Naive B cell (primary cell): ENCODE results near the gene OPRM1. TPM values are rescaled to one million over a fixed set of nuclear protein-coding genes. Genes with fewer than 3 reads are reported as not detected.

Experiments
- ATAC-seq, 2 donors: fragments of 150-1000 bp; cut with Tn5 transposase; 2 replicates each; pipeline ENCODE4 v1.10.0; 2021; ENCODE audit warnings: low read depth in 2 of 2, mild to moderate bottlenecking in 2 of 2, moderate library complexity in 2 of 2
- DNase-seq: peaks from one replicate; pipeline ENCODE4 v3.0.0; 2022
- H3K27ac Mint-ChIP-seq, 6 donors: one replicate each; pipeline ENCODE4 v1.8.0; 2020 to 2022; ENCODE audit warnings: mild to moderate bottlenecking in 6 of 6, mixed read lengths in 6 of 6, moderate library complexity in 5 of 6, inconsistent platforms in 2 of 6
- H3K27me3 Mint-ChIP-seq, 3 donors: one replicate each; pipeline ENCODE4 v1.8.0; 2021 to 2022; ENCODE audit warnings: mixed read lengths in 3 of 3, mild to moderate bottlenecking in 1 of 3
- H3K36me3 Mint-ChIP-seq, 2 donors: one replicate each; pipeline ENCODE4 v1.8.0; 2020 to 2022; ENCODE audit warnings: mixed read lengths in 2 of 2, inconsistent platforms in 1 of 2, mild to moderate bottlenecking in 1 of 2
- H3K4me1 Mint-ChIP-seq, 3 donors: one replicate each; pipeline ENCODE4 v1.8.0; 2020 to 2022; ENCODE audit warnings: mixed read lengths in 3 of 3, inconsistent platforms in 1 of 3, mild to moderate bottlenecking in 1 of 3, moderate library complexity in 1 of 3
- H3K4me3 Mint-ChIP-seq, 8 donors: one replicate each; pipeline ENCODE4 v1.8.0; 2020 to 2022; ENCODE audit warnings: mild to moderate bottlenecking in 8 of 8, mixed read lengths in 8 of 8, moderate library complexity in 8 of 8, inconsistent platforms in 2 of 8
- H3K9me3 Mint-ChIP-seq, 7 donors: one replicate each; pipeline ENCODE4 v1.8.0; 2020 to 2022; ENCODE audit warnings: mixed read lengths in 7 of 7, mild to moderate bottlenecking in 5 of 7, inconsistent platforms in 2 of 7, moderate library complexity in 1 of 7
- polyA plus RNA-seq, 6 donors: library from polyadenylated mRNA; unstranded; fragments of 300-500 nt; fragmentation: Illumina TruSeq; gene quantifications; one replicate each; pipeline ENCODE4 v1.2.3, GENCODE V29; 2021; ENCODE audit warnings: low read depth in 6 of 6

OPRM1 gene
- polyA plus RNA-seq, 6 donors from 2014 or later: not detected

DNA sequence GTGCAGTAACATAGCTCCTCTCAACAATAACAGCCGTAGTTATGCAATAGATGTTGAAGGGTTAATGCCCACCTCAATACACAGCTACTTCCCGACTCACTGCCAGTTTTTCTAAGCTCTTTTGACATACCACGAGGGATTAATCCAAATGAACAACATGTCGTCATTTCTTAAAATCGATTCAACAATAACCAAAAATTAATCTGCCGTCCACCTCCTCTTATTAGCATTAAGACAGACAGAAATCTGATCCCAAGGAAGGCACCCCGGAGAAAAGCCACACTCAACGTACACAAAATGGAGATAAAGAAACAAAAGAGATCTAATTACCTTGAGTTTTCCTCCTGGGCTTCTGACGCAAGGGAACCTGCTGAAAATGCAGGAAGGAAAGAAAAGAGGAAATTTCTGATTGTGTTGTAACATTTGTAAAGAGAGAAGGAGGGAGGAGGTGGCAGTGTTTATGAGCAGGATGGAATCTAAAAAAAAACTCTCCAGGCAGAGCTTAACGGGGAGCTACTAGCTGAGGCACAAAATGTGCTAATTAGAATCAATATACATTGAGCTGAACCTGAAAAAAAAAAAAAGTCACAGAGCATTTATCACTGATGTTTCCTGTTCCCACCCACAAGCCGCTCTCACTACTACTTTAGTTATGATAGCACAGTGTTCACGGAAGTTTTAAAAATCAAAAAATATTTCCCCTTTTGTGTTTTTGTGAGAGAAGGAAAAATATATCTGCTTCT is 208.2 kb downstream of the OPRM1 start:
- DNase-seq (no peak), ATAC-seq (peak in 1 of 2 donors; percentile 39)
- Mint-ChIP-seq H3K4me3 (peak overlapping the region in 1 of 8 donors; percentile 22), H3K9me3 (peaks cover 0 to 9% (median 0%) of the 10 kb centered on the region in 7 donors), H3K27ac (no peak overlapping the region), H3K4me1 (peaks cover 7 to 20% (median 18%) of the 10 kb centered on the region in 3 donors), H3K36me3 (no peaks in the 10 kb centered on the region), H3K27me3 (peaks cover 13 to 20% (median 16%) of the 10 kb centered on the region in 3 donors)

GRCh38 chr6:154249499-154250298 is 210.7 kb downstream of the OPRM1 start:
- DNase-seq: peak; percentile 7
- peaks cover 7 to 20% (median 18%) of the 10 kb centered on the region in 3 donors for H3K4me1 Mint-ChIP-seq
- peaks cover 3 to 9% (median 5%) of the 10 kb centered on the region in 7 donors for H3K9me3 Mint-ChIP-seq
- H3K27me3 Mint-ChIP-seq: peaks cover 12 to 20% (median 13%) of the 10 kb centered on the region in 3 donors
- no peaks in the 10 kb centered on the region for H3K36me3 Mint-ChIP-seq
- peak overlapping the region in 1 of 6 donors; percentile 4 for H3K27ac Mint-ChIP-seq
- H3K4me3 Mint-ChIP-seq: peak overlapping the region in 6 of 8 donors; percentile 17 to 64 (median 48)
- peak in 1 of 2 donors; percentile 51 for ATAC-seq

- no peak for ATAC-seq
- Mint-ChIP-seq H3K4me3 (no peak overlapping the region), H3K27me3 (peaks cover 8 to 15% (median 14%) of the 10 kb centered on the region in 3 donors), H3K9me3 (peaks cover 10 to 22% (median 13%) of the 10 kb centered on the region in 7 donors), H3K4me1 (peaks cover 7 to 20% (median 18%) of the 10 kb centered on the region in 3 donors), H3K27ac (no peak overlapping the region), H3K36me3 (peaks cover 0 to 9% of the 10 kb centered on the region in 2 donors)
- DNase-seq: no peak
These were observed 212.1 kb downstream of the OPRM1 start for GRCh38 chr6:154251116-154251515.

DNA sequence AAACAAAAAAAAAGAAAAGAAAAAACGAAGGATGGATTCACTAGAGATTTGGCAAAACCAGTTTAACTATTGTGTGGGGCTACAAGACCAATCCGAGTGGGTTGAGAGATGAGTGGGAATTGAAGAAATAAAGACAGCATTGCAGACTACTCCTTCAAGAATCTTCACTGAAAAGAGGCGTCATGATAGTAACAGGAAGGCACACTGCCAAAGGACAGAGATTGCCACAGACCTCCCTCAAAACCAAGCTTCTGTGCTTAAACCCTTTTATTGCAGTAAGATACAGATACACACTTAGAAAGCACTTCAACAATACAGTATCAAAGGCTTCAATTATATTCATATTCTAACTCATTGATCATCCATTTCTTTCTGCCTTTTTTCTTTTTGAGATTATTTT is 213.6 kb downstream of the OPRM1 start:
- Mint-ChIP-seq H3K36me3 (peaks cover 0 to 16% of the 10 kb centered on the region in 2 donors), H3K4me1 (peaks cover 10 to 19% (median 19%) of the 10 kb centered on the region in 3 donors), H3K27ac (no peak overlapping the region), H3K27me3 (peaks cover 8 to 14% (median 10%) of the 10 kb centered on the region in 3 donors), H3K9me3 (peaks cover 10 to 35% (median 18%) of the 10 kb centered on the region in 7 donors), H3K4me3 (no peak overlapping the region)
- ATAC-seq: no peak
- no peak for DNase-seq

DNA sequence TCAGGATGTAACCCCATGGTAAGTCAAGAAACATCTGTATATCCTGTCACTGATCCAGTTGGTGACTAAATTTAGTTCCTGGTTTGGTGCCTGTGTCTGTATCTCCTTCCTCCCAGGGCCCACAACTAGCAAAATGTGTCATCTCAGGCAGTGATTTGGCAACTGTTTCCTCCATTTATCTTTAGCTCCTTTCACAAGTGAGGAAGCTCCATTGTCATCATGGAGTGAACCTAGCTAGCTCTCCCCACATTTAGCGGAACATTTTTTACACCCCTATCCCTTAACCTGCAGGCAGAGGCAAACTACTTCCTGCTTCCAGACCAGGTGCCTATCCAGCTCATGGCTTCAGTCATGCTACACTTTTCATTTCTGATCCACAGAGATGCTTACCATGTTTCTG is 218.0 kb downstream of the OPRM1 start:
- H3K9me3 Mint-ChIP-seq: peaks cover 10 to 35% (median 16%) of the 10 kb centered on the region in 7 donors
- peak overlapping the region in 2 of 8 donors; percentile 10 to 65 for H3K4me3 Mint-ChIP-seq
- H3K27me3 Mint-ChIP-seq: peaks cover 4 to 15% (median 7%) of the 10 kb centered on the region in 3 donors
- ATAC-seq: no peak
- peaks cover 12 to 28% (median 26%) of the 10 kb centered on the region in 3 donors for H3K4me1 Mint-ChIP-seq
- peaks cover 0 to 16% of the 10 kb centered on the region in 2 donors for H3K36me3 Mint-ChIP-seq
- H3K27ac Mint-ChIP-seq: no peak overlapping the region
- DNase-seq: no peak

- DNase-seq (no peak), ATAC-seq (peak in 1 of 2 donors; percentile 62)
- Mint-ChIP-seq H3K27ac (peak overlapping the region in 1 of 6 donors; percentile 4), H3K4me1 (peaks cover 12 to 34% (median 27%) of the 10 kb centered on the region in 3 donors), H3K36me3 (peaks cover 0 to 16% of the 10 kb centered on the region in 2 donors), H3K4me3 (peak overlapping the region in 4 of 8 donors; percentile 2 to 57 (median 17)), H3K27me3 (peaks cover 0 to 13% (median under 1%) of the 10 kb centered on the region in 3 donors), H3K9me3 (peaks cover 10 to 35% (median 15%) of the 10 kb centered on the region in 7 donors)
These were observed 219.2 kb downstream of the OPRM1 start for GRCh38 chr6:154258064-154258757.

DNA sequence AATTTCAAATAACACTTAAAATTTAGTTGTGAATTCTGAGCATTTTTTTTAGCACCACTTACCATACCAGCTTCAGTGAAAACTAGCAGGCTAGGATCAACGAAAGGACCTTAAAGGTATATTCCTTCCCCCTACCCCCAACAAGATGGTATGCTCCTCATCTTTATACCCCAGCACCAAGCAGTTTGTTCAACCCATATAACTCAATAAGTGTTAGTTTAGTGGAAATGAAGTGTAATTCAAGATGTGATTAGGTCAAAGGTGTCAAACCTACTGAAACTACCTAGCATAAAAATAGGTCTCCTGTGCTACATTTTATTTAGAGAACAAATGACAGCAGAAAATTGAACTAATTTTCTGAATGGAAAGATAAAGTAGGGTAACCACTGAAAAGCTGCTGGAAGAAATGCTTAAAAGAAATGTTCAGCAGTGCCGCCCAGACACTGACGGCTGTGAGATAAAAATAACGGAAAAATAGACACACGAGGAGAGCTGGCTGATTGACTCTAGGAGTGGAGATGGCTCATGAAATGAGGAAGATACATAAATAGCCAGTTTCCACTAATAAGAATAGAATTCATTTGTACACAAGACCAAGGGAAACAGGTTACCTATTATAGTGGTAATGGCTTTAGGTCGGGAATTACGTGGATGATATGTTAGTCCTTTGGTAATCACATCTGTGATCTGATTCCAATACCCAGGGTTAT is 222.8 kb downstream of the OPRM1 start:
- H3K4me3 Mint-ChIP-seq: no peak overlapping the region

DNA sequence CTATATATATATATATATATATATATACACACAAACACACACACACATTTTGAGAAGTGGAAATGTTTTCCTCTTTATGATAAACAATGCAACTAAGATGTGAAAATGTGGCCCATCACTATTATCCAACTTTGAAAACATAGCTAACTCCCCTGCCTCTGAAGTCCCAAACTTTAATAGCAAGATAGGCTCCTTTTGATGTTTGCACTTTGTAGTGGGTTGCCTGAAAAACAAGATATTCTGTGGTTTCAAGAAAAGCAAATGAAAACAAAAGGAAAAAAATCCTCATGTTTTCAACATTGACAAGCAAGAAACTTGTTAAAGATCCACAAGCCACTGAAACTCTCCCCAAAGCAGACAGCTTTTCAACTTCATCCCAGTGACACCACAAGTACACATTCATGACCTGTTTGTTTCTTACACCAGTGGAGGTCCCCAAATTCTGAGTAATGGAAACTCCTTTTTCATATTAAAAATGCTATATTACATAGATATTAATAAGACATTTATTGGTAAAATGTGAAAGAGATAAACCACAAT is 227.6 kb downstream of the OPRM1 start:
- no peaks in the 10 kb centered on the region for H3K36me3 Mint-ChIP-seq
- no peak for DNase-seq
- no peaks in the 10 kb centered on the region for H3K27me3 Mint-ChIP-seq
- H3K27ac Mint-ChIP-seq: no peak overlapping the region
- no peak for ATAC-seq
- H3K9me3 Mint-ChIP-seq: peaks cover 0 to 11% (median 3%) of the 10 kb centered on the region in 7 donors
- peaks cover 0 to 10% (median 6%) of the 10 kb centered on the region in 3 donors for H3K4me1 Mint-ChIP-seq
- no peak overlapping the region for H3K4me3 Mint-ChIP-seq

More for the DNA sequence above, 222.8 kb downstream of the OPRM1 start:
- H3K9me3 Mint-ChIP-seq: peaks cover 0 to 17% (median 6%) of the 10 kb centered on the region in 7 donors
- H3K36me3 Mint-ChIP-seq: no peaks in the 10 kb centered on the region
- peaks cover 0 to 9% (median 0%) of the 10 kb centered on the region in 3 donors for H3K27me3 Mint-ChIP-seq
- H3K27ac Mint-ChIP-seq: peak overlapping the region in 1 of 6 donors; percentile 16
- H3K4me1 Mint-ChIP-seq: peaks cover 12 to 34% (median 27%) of the 10 kb centered on the region in 3 donors
- DNase-seq (no peak), ATAC-seq (peak in 1 of 2 donors; percentile 54)

DNA sequence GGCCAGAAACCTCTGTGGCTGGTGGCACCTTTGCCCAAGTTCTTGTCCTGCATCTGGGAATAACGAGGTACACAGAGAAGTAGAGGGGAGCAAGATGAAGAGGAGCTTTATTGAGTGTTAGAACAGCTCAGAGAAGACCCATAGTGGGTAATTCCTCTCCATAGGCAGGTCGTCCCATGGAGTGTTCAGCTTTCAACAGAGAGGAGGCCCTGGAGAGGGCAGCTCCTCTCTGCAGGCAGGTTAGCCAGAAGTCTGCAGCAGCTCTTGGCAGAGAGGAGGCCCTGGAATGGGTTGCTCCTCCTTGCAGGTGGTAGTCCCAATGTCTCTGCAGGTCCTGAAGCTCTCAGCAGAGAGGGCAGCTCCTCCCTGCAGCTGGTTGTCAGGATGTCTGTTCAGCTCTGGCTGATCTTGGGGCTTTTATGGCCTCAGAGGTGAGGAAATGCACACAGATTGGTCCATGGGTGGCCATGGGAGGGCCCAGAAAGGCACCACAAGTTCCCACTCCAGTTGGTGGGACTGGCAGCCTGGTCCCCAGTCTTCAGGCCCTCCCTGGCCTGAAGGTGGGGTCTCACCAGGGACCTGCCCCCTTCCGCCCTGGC is 228.6 kb downstream of the OPRM1 start:
- DNase-seq: no peak
- Mint-ChIP-seq H3K4me3 (no peak overlapping the region), H3K36me3 (no peaks in the 10 kb centered on the region), H3K27me3 (no peaks in the 10 kb centered on the region), H3K4me1 (no peaks in the 10 kb centered on the region), H3K9me3 (peaks cover 0 to 11% (median 3%) of the 10 kb centered on the region in 7 donors), H3K27ac (peak overlapping the region in 1 of 6 donors; percentile 24)
- no peak for ATAC-seq

DNA sequence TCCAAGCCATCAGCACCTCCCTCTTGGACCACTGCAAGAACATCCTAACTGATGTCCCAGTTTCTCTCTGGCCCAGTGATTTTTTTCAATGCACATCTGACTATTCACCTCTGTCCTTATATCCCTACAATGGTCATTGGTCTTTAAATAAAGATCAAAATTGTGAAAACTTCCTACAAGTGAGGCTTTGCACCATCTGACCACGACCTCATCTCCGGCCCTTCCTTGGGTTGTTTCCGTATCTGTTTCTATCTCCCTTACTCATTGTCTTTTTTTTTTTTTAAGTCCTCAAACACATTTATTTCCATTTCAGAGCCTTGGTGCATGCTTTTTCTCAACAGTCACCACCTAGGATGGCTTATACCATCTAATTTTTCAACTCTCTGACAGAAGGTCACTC is 229.4 kb downstream of the OPRM1 start:
- DNase-seq (no peak), ATAC-seq (no peak)
- Mint-ChIP-seq H3K27me3 (no peaks in the 10 kb centered on the region), H3K4me1 (no peaks in the 10 kb centered on the region), H3K4me3 (no peak overlapping the region), H3K27ac (no peak overlapping the region), H3K36me3 (no peaks in the 10 kb centered on the region), H3K9me3 (peaks cover 0 to 11% (median 3%) of the 10 kb centered on the region in 7 donors)

DNA sequence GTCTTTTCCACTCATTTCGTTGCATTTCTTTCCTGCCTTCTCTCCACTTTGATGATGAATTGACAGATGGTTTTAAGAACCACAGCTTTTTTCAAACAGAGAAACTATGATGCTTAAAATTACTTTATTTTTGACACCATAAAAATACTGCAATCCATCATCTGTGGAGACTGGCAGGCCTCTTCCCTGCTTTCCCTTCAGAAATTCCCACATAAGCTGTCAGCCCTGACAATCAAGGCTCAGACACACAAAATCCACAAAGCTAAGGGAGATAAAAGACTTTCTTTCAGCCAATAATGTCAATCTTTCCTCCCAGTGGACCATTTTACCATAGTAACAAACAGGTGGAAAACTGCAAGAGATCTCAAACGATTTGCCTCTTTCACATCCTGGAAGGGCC is 235.1 kb downstream of the OPRM1 start:
- peaks cover 0 to 6% (median 6%) of the 10 kb centered on the region in 3 donors for H3K4me1 Mint-ChIP-seq

More for the DNA sequence above, 235.1 kb downstream of the OPRM1 start:
- peaks cover 0 to 9% (median 0%) of the 10 kb centered on the region in 3 donors for H3K27me3 Mint-ChIP-seq
- H3K4me3 Mint-ChIP-seq: no peak overlapping the region
- no peak for DNase-seq
- no peaks in the 10 kb centered on the region for H3K9me3 Mint-ChIP-seq
- no peaks in the 10 kb centered on the region for H3K36me3 Mint-ChIP-seq
- no peak for ATAC-seq
- no peak overlapping the region for H3K27ac Mint-ChIP-seq
